H1 (cell line): Measurements from ENCODE around the gene ICA1. TPM values are rescaled to one million over a fixed set of nuclear protein-coding genes. Genes with fewer than 3 reads are reported as not detected.

Source experiments
- CBX8 ChIP-seq: fragments of 300-800, 300-1000 bp; sonication (generic); IDR thresholded peaks from 2 replicates; pipeline ENCODE4 v1.7.1; 2016; ENCODE audit warnings: low read depth, low read length, borderline replicate concordance
- EZH2 ChIP-seq: fragments of 200-600 bp; sonication (generic); IDR thresholded peaks from 2 replicates; pipeline ENCODE4 v1.7.1; 2012; ENCODE audit warnings: low read depth, mild to moderate bottlenecking, moderate library complexity, low read length, inconsistent platforms; ENCODE audit not compliant: severe bottlenecking
- POLR2AphosphoS5 ChIP-seq: IDR thresholded peaks from 2 replicates; pipeline ENCODE4 v1.6.1; 2011; ENCODE audit warnings: low read depth, low read length
- SIX5 ChIP-seq: IDR thresholded peaks from 2 replicates; pipeline ENCODE4 v1.6.1; 2011; ENCODE audit warnings: mild to moderate bottlenecking, low read depth, low read length
- SP4 ChIP-seq: IDR thresholded peaks from 2 replicates; pipeline ENCODE4 v1.6.1; 2012; ENCODE audit warnings: low read length, inconsistent platforms
- SRF ChIP-seq: IDR thresholded peaks from 2 replicates; pipeline ENCODE4 v1.6.1; 2011; ENCODE audit warnings: mild to moderate bottlenecking, low read depth, low read length, moderate library complexity
- TBP ChIP-seq: IDR thresholded peaks from 2 replicates; pipeline ENCODE4 v1.6.1; 2011; ENCODE audit warnings: low read depth, low read length, improper control_type of control experiment
- TEAD4 ChIP-seq: IDR thresholded peaks from 2 replicates; pipeline ENCODE4 v1.6.1; 2012; ENCODE audit warnings: low read depth, low read length, inconsistent platforms, mixed read lengths
- polyA plus RNA-seq, 7 experiments: library from polyadenylated mRNA; depleted of rRNA in 3 of 7; stranded (reverse) in 5 of 7; unstranded in 2 of 7; fragments of >200 nt in 5 of 7; fragments of 200-250 nt in 2 of 7; gene quantifications; 1 replicate in 5 of 7; 2 replicates in 1 of 7; 4 replicates in 1 of 7; pipeline versions ENCODE4 v1.2.1 to v1.2.3, GENCODE V29; 2011 to 2013; ENCODE audit warnings: missing spikeins in 2 of 7, mixed read lengths in 2 of 7
- total RNA-seq: library from RNA; stranded (reverse); fragmentation: NEBNext Ultra II Directional; extraction: Animal tissue kit (Norgen Biotek cat#: 25700); gene quantifications from 2 replicates; pipeline ENCODE4 v1.2.1, GENCODE V29; 2021
- TF ChIP-seq, protein P1 (sequence below): fragments of 300-600 bp; sonication (generic); IDR thresholded peaks from 2 replicates; pipeline ENCODE4 v1.7.1; 2012; ENCODE audit warnings: low read length, moderate library complexity, mild to moderate bottlenecking, inconsistent platforms; ENCODE audit not compliant: insufficient replicate concordance

The ICA1 gene
- total and polyA plus RNA-seq, 2 of the 8 experiments (the other 6 are each of a cell fraction or from before 2014, with no cell fraction given): 14.9 to 37.1 TPM

DNA sequence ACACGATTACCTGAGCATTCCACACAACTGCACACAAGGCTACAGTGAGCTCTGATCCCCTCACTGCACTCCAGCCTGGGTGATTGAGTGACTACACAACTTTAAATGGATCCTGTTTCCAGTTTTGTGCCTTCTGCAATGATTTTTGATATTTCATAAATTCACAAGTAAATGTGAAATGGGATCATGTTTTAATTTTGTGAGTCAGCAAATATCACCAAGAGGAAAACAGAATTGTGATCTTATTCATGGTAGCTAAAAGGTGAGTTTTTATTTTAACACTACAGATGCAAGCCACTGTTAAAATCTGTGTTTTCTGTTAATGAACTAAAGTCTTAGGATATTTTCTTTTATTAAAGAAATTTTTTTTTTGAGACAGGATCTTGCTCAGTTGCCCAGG, 11.4 kb downstream of the ICA1 start (continued):
- TF ChIP-seq, protein P1, sequence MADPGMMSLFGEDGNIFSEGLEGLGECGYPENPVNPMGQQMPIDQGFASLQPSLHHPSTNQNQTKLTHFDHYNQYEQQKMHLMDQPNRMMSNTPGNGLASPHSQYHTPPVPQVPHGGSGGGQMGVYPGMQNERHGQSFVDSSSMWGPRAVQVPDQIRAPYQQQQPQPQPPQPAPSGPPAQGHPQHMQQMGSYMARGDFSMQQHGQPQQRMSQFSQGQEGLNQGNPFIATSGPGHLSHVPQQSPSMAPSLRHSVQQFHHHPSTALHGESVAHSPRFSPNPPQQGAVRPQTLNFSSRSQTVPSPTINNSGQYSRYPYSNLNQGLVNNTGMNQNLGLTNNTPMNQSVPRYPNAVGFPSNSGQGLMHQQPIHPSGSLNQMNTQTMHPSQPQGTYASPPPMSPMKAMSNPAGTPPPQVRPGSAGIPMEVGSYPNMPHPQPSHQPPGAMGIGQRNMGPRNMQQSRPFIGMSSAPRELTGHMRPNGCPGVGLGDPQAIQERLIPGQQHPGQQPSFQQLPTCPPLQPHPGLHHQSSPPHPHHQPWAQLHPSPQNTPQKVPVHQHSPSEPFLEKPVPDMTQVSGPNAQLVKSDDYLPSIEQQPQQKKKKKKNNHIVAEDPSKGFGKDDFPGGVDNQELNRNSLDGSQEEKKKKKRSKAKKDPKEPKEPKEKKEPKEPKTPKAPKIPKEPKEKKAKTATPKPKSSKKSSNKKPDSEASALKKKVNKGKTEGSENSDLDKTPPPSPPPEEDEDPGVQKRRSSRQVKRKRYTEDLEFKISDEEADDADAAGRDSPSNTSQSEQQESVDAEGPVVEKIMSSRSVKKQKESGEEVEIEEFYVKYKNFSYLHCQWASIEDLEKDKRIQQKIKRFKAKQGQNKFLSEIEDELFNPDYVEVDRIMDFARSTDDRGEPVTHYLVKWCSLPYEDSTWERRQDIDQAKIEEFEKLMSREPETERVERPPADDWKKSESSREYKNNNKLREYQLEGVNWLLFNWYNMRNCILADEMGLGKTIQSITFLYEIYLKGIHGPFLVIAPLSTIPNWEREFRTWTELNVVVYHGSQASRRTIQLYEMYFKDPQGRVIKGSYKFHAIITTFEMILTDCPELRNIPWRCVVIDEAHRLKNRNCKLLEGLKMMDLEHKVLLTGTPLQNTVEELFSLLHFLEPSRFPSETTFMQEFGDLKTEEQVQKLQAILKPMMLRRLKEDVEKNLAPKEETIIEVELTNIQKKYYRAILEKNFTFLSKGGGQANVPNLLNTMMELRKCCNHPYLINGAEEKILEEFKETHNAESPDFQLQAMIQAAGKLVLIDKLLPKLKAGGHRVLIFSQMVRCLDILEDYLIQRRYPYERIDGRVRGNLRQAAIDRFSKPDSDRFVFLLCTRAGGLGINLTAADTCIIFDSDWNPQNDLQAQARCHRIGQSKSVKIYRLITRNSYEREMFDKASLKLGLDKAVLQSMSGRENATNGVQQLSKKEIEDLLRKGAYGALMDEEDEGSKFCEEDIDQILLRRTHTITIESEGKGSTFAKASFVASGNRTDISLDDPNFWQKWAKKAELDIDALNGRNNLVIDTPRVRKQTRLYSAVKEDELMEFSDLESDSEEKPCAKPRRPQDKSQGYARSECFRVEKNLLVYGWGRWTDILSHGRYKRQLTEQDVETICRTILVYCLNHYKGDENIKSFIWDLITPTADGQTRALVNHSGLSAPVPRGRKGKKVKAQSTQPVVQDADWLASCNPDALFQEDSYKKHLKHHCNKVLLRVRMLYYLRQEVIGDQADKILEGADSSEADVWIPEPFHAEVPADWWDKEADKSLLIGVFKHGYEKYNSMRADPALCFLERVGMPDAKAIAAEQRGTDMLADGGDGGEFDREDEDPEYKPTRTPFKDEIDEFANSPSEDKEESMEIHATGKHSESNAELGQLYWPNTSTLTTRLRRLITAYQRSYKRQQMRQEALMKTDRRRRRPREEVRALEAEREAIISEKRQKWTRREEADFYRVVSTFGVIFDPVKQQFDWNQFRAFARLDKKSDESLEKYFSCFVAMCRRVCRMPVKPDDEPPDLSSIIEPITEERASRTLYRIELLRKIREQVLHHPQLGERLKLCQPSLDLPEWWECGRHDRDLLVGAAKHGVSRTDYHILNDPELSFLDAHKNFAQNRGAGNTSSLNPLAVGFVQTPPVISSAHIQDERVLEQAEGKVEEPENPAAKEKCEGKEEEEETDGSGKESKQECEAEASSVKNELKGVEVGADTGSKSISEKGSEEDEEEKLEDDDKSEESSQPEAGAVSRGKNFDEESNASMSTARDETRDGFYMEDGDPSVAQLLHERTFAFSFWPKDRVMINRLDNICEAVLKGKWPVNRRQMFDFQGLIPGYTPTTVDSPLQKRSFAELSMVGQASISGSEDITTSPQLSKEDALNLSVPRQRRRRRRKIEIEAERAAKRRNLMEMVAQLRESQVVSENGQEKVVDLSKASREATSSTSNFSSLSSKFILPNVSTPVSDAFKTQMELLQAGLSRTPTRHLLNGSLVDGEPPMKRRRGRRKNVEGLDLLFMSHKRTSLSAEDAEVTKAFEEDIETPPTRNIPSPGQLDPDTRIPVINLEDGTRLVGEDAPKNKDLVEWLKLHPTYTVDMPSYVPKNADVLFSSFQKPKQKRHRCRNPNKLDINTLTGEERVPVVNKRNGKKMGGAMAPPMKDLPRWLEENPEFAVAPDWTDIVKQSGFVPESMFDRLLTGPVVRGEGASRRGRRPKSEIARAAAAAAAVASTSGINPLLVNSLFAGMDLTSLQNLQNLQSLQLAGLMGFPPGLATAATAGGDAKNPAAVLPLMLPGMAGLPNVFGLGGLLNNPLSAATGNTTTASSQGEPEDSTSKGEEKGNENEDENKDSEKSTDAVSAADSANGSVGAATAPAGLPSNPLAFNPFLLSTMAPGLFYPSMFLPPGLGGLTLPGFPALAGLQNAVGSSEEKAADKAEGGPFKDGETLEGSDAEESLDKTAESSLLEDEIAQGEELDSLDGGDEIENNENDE: no peak
- no peak for TF ChIP-seq TBP
- no peak for TF ChIP-seq SRF
- no peak for TF ChIP-seq TEAD4
- no peak for TF ChIP-seq CBX8
- no peak for TF ChIP-seq POLR2AphosphoS5
- TF ChIP-seq SP4: no peak
- no peak for TF ChIP-seq SIX5
- TF ChIP-seq EZH2: no peak
